ENCODE results near the gene DCHS2. TPM values are rescaled to one million over a fixed set of nuclear protein-coding genes. Genes with fewer than 3 reads are reported as not detected.

DCHS2 gene
- total and polyA plus RNA-seq, 2 experiments from 2014 or later, result 0.21 to 7.6 TPM

DNA sequence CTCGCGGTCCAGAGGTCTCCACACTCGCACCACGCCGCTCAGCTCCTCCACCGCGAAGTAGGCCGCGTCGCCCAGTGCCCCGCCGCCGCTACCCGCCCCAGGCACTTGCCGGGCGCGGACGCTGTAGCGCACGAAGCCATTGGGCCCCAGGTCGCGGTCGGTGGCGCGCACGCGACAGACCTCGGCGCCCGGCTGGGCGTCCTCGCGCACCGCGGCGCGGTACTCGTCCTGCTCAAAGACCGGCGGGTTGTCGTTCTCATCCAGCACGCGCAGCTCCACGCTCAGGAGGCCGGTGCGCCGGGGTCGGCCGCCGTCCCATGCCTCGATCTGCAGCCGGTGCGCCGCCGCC, 1.4 kb downstream of the DCHS2 start:
- no peaks in the 10 kb centered on the region; the same call in 1 of the 2 replicates for H4K20me1 ChIP-seq (replicated peaks; ENCODE audit: insufficient read depth)
- no peaks in the 10 kb centered on the region for H3K36me3 ChIP-seq (ENCODE audit: insufficient read depth)
- H3K27ac ChIP-seq (ENCODE audit: low read depth), result no peak overlapping the region
- Mint-ChIP-seq H3K27ac (no peak overlapping the region), H3K9me3 (peaks cover 7% of the 10 kb centered on the region; the same call in 2 of the 3 replicates), H3K36me3 (ENCODE audit: low read depth) (no peaks in the 10 kb centered on the region; the same call in none of the 3 replicates), H3K4me3 (peak overlapping the region; percentile 77), H3K27me3 (ENCODE audit: insufficient read depth, low read depth, poor library complexity) (peaks cover 55% of the 10 kb centered on the region), H3K4me1 (peaks cover 9% of the 10 kb centered on the region)
- H3K79me2 ChIP-seq (replicated peaks; ENCODE audit: insufficient read depth), result no peaks in the 10 kb centered on the region
- peaks cover 7% of the 10 kb centered on the region; the same call in 1 of the 2 replicates for H3K4me1 ChIP-seq (ENCODE audit: insufficient read depth)
- H2AFZ ChIP-seq, result peak overlapping the region; percentile 98
- H3F3A ChIP-seq (replicated peaks; ENCODE audit: low read depth), result peaks cover 6% of the 10 kb centered on the region
- TF ChIP-seq CREB1 (CRISPR knock-in tag; IDR thresholded peaks at IDR 0.05; ENCODE audit: low read depth) (no peak), EZH2phosphoT487 (IDR thresholded peaks at IDR 0.05; ENCODE audit: unreplicated experiment) (no peak), STAT1 (IDR thresholded peaks at IDR 0.05; ENCODE audit: unreplicated experiment) (no peak), EZH2 (IDR thresholded peaks at IDR 0.05; ENCODE audit: low read depth, unreplicated experiment) (peak; percentile 69), ZNF114 (CRISPR knock-in tag; IDR thresholded peaks at IDR 0.05) (no peak)
- TF ChIP-seq, protein P1, sequence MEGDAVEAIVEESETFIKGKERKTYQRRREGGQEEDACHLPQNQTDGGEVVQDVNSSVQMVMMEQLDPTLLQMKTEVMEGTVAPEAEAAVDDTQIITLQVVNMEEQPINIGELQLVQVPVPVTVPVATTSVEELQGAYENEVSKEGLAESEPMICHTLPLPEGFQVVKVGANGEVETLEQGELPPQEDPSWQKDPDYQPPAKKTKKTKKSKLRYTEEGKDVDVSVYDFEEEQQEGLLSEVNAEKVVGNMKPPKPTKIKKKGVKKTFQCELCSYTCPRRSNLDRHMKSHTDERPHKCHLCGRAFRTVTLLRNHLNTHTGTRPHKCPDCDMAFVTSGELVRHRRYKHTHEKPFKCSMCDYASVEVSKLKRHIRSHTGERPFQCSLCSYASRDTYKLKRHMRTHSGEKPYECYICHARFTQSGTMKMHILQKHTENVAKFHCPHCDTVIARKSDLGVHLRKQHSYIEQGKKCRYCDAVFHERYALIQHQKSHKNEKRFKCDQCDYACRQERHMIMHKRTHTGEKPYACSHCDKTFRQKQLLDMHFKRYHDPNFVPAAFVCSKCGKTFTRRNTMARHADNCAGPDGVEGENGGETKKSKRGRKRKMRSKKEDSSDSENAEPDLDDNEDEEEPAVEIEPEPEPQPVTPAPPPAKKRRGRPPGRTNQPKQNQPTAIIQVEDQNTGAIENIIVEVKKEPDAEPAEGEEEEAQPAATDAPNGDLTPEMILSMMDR (conservative IDR thresholded peaks at IDR 0.05; ENCODE audit: low read depth in 2 of 2), result no peak
- H3K27me3 ChIP-seq (ENCODE audit: insufficient read depth), result peaks cover 73% of the 10 kb centered on the region
- H3K4me2 ChIP-seq, result peak overlapping the region; percentile 92
- peak; percentile 40 for ATAC-seq
- DNase-seq (ENCODE audit: low spot score), result peak; percentile 67
- H3K4me3 ChIP-seq, result peak overlapping the region; percentile 79
- no peaks in the 10 kb centered on the region for H3K9me2 ChIP-seq (ENCODE audit: insufficient read depth)

DNA sequence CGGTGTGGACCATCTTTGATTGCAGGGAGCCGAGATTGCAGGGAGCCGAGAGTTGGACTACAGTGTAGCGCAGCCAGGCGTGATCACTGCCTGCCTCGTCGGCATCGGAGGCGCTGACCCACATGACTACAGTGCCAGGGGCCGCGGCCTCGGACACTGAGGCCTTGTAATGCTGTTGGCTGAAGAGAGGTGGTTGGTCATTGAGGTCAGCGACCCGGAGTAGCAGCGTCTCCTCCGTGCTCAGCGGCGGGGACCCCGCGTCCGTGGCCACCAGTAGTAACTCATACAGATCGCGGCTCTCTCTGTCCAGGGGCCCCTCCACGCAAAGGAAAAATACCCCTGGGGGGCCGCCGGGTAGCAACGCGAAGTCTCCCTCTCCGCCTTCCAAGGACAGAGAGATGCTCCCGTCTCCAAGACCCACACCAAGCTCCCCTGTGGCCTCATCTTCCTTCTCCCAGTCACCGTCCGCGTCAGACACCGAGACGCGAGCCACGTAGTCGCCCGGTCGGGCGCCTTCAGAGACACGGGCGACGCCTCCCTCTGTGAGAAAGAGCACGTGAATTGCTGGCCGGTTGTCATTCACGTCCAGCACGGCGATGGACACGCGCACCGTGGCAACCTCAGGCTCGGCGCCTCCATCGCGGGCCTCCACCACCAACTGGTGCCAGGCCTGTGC, 1.9 kb downstream of the DCHS2 start:
- no peak for TF ChIP-seq CREB1 (CRISPR knock-in tag; IDR thresholded peaks at IDR 0.05; ENCODE audit: low read depth)
- TF ChIP-seq ZNF331 (CRISPR knock-in tag; IDR thresholded peaks at IDR 0.05; ENCODE audit: low read depth), result no peak
- TF ChIP-seq EZH2 (IDR thresholded peaks at IDR 0.05; ENCODE audit: low read depth, unreplicated experiment), result no peak
- TF ChIP-seq, protein P2, sequence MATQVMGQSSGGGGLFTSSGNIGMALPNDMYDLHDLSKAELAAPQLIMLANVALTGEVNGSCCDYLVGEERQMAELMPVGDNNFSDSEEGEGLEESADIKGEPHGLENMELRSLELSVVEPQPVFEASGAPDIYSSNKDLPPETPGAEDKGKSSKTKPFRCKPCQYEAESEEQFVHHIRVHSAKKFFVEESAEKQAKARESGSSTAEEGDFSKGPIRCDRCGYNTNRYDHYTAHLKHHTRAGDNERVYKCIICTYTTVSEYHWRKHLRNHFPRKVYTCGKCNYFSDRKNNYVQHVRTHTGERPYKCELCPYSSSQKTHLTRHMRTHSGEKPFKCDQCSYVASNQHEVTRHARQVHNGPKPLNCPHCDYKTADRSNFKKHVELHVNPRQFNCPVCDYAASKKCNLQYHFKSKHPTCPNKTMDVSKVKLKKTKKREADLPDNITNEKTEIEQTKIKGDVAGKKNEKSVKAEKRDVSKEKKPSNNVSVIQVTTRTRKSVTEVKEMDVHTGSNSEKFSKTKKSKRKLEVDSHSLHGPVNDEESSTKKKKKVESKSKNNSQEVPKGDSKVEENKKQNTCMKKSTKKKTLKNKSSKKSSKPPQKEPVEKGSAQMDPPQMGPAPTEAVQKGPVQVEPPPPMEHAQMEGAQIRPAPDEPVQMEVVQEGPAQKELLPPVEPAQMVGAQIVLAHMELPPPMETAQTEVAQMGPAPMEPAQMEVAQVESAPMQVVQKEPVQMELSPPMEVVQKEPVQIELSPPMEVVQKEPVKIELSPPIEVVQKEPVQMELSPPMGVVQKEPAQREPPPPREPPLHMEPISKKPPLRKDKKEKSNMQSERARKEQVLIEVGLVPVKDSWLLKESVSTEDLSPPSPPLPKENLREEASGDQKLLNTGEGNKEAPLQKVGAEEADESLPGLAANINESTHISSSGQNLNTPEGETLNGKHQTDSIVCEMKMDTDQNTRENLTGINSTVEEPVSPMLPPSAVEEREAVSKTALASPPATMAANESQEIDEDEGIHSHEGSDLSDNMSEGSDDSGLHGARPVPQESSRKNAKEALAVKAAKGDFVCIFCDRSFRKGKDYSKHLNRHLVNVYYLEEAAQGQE (IDR thresholded peaks at IDR 0.05; ENCODE audit: unreplicated experiment), result no peak
- TF ChIP-seq EZH2phosphoT487 (IDR thresholded peaks at IDR 0.05; ENCODE audit: unreplicated experiment), result no peak
- Histone ChIP-seq H3K27me3 (ENCODE audit: insufficient read depth) (peaks cover 69% of the 10 kb centered on the region), H3K4me2 (peak overlapping the region; percentile 92)

More for the DNA sequence above, 1.9 kb downstream of the DCHS2 start:
- peaks cover 7% of the 10 kb centered on the region; the same call in 2 of the 3 replicates for H3K9me3 Mint-ChIP-seq
- Histone ChIP-seq H2AFZ (peak overlapping the region; percentile 98), H3K27ac (ENCODE audit: low read depth) (no peak overlapping the region), H3K4me1 (ENCODE audit: insufficient read depth) (peaks cover 7% of the 10 kb centered on the region; the same call in 1 of the 2 replicates), H4K20me1 (replicated peaks; ENCODE audit: insufficient read depth) (no peaks in the 10 kb centered on the region; the same call in 1 of the 2 replicates), H3K36me3 (ENCODE audit: insufficient read depth) (no peaks in the 10 kb centered on the region), H3K4me3 (peak overlapping the region; percentile 79), H3K9me2 (ENCODE audit: insufficient read depth) (no peaks in the 10 kb centered on the region), H3F3A (replicated peaks; ENCODE audit: low read depth) (peaks cover 6% of the 10 kb centered on the region), H3K79me2 (replicated peaks; ENCODE audit: insufficient read depth) (no peaks in the 10 kb centered on the region)
- H3K27me3 Mint-ChIP-seq (ENCODE audit: insufficient read depth, low read depth, poor library complexity), result peaks cover 55% of the 10 kb centered on the region
- H3K4me1 Mint-ChIP-seq, result peaks cover 9% of the 10 kb centered on the region
- no peak for DNase-seq (ENCODE audit: low spot score)
- H3K4me3 Mint-ChIP-seq, result peak overlapping the region; percentile 77; the same call in 1 of the 3 replicates
- H3K27ac Mint-ChIP-seq, result no peak overlapping the region
- H3K36me3 Mint-ChIP-seq (ENCODE audit: low read depth), result no peaks in the 10 kb centered on the region; the same call in none of the 3 replicates
- ATAC-seq, result no peak

Data from GM23338 (cell line).